HepG2 (cell line): ENCODE results near the gene CMTM2. TPM values are rescaled to one million over a fixed set of nuclear protein-coding genes. Genes with fewer than 3 reads are reported as not detected.

Experiments used
- EED ChIP-seq: sonication (generic); formaldehyde crosslinking; IDR thresholded peaks from 2 replicates; pipeline ENCODE4 v1.5.0; 2020; ENCODE audit warnings: mild to moderate bottlenecking, missing genetic modification reagents
- EZH2 ChIP-seq: conservative IDR thresholded peaks from 2 replicates; pipeline ENCODE4 v1.6.1; 2012; ENCODE audit warnings: mild to moderate bottlenecking, low read depth, low read length, moderate library complexity
- GATAD2A ChIP-seq: IDR thresholded peaks from 2 replicates; pipeline ENCODE4 v1.6.1; 2016
- HBP1 ChIP-seq: IDR thresholded peaks from 2 replicates; pipeline ENCODE4 v1.6.1; 2016; ENCODE audit warnings: low read depth, control low read depth
- HOMEZ ChIP-seq: IDR thresholded peaks from 2 replicates; pipeline ENCODE4 v1.6.1; 2016; ENCODE audit warnings: low read depth
- MTA1 ChIP-seq: sonication (generic); formaldehyde crosslinking; IDR thresholded peaks from 2 replicates; pipeline ENCODE4 v1.4.0; 2020; ENCODE audit warnings: missing genetic modification reagents, mild to moderate bottlenecking, borderline replicate concordance
- NAIF1 ChIP-seq: sonication (generic); formaldehyde crosslinking; IDR thresholded peaks from 2 replicates; pipeline ENCODE4 v1.5.0; 2020; ENCODE audit warnings: mild to moderate bottlenecking, missing genetic modification reagents, borderline replicate concordance
- SMC3 ChIP-seq: IDR thresholded peaks from 2 replicates; pipeline ENCODE4 v1.6.1; 2011; ENCODE audit warnings: low read length, improper control_type of control experiment
- STAG1 ChIP-seq: sonication (generic); formaldehyde crosslinking; IDR thresholded peaks from 2 replicates; pipeline ENCODE4 v1.4.0; 2020; ENCODE audit warnings: missing genetic modification reagents
- TEAD3 ChIP-seq: optimal IDR thresholded peaks from 2 replicates; pipeline ENCODE3; 2016; ENCODE audit warnings: borderline replicate concordance
- ZFP41 ChIP-seq: sonication (generic); formaldehyde crosslinking; IDR thresholded peaks from 2 replicates; pipeline ENCODE4 v1.4.0; 2020; ENCODE audit warnings: mild to moderate bottlenecking, missing genetic modification reagents, borderline replicate concordance
- ZFP91 ChIP-seq: sonication (generic); formaldehyde crosslinking; IDR thresholded peaks from 2 replicates; pipeline ENCODE4 v1.9.0; 2022; ENCODE audit warnings: missing genetic modification reagents, mild to moderate bottlenecking, borderline replicate concordance
- ZNF281 ChIP-seq: sonication (generic); formaldehyde crosslinking; IDR thresholded peaks from 2 replicates; pipeline ENCODE4 v1.4.0; 2020; ENCODE audit warnings: missing genetic modification reagents, borderline replicate concordance
- ZNF446 ChIP-seq: sonication (generic); formaldehyde crosslinking; IDR thresholded peaks from 2 replicates; pipeline ENCODE4 v1.5.0; 2020; ENCODE audit warnings: mild to moderate bottlenecking, missing genetic modification reagents
- ZNF558 ChIP-seq: sonication (generic); formaldehyde crosslinking; IDR thresholded peaks from 2 replicates; pipeline ENCODE4 v1.9.0; 2022; ENCODE audit warnings: mild to moderate bottlenecking, missing genetic modification reagents, borderline replicate concordance
- ZNF770 ChIP-seq: sonication (generic); formaldehyde crosslinking; IDR thresholded peaks from 2 replicates; pipeline ENCODE4 v1.5.0; 2020; ENCODE audit warnings: mild to moderate bottlenecking, missing genetic modification reagents
- ZSCAN5A ChIP-seq: sonication (generic); formaldehyde crosslinking; IDR thresholded peaks from 2 replicates; pipeline ENCODE4 v1.8.0; 2022; ENCODE audit warnings: mild to moderate bottlenecking, missing genetic modification reagents, borderline replicate concordance
- polyA plus RNA-seq, 8 experiments: library from polyadenylated mRNA; depleted of rRNA in 3 of 8; stranded (reverse) in 7 of 8; unstranded in 1 of 8; fragments of >200 nt; fragmentation: Illumina TruSeq in 4 of 8; extraction: Trizol in 4 of 8; gene quantifications; 2 replicates each; pipeline versions ENCODE4 v1.2.1 to v1.2.3, GENCODE V29; 2011 to 2016; ENCODE audit warnings: low read depth in 4 of 8, missing spikeins in 1 of 8, mixed read lengths in 1 of 8; ENCODE audit not compliant: insufficient read depth in 1 of 8
- total RNA-seq, 5 experiments: library from RNA; depleted of rRNA; stranded (reverse); fragments of >200 nt; fragmentation: Illumina TruSeq; extraction: Trizol; gene quantifications; 2 replicates each; pipeline ENCODE4 v1.2.3, GENCODE V29; 2016; ENCODE audit warnings: low read depth in 1 of 5

CMTM2 gene
- total and polyA plus RNA-seq, 2 of the 13 experiments (the other 11 are each of a cell fraction or from before 2014, with no cell fraction given), result not detected

GRCh38 chr16:66588981-66589713 lies 9.9 kb downstream of the CMTM2 start (continued):
- TF ChIP-seq ZFP91 (peak; percentile 37), HOMEZ (no peak), HBP1 (no peak), TEAD3 (peak; percentile 47), MTA1 (CRISPR knock-in tag) (no peak), ZFP41 (CRISPR knock-in tag) (no peak), ZNF446 (CRISPR knock-in tag) (no peak), STAG1 (CRISPR knock-in tag) (peak; percentile 86), ZNF770 (CRISPR knock-in tag) (0 out of 2 replicates have a peak, but pooled peaks have one; percentile 32), ZNF281 (CRISPR knock-in tag) (no peak), NAIF1 (CRISPR knock-in tag) (0 out of 2 replicates have a peak, but pooled peaks have one; percentile 9), GATAD2A (CRISPR knock-in tag) (0 out of 2 replicates have a peak, but pooled peaks have one; percentile 10), EED (CRISPR knock-in tag) (0 out of 2 replicates have a peak, but pooled peaks have one; percentile 39), ZNF558 (CRISPR knock-in tag) (no peak), ZSCAN5A (CRISPR knock-in tag) (no peak), EZH2 (no peak), SMC3 (peak; percentile 79)
